Liver (tissue), 9 donors: Measurements from ENCODE around the gene DERA. TPM values are rescaled to one million over a fixed set of nuclear protein-coding genes. Genes with fewer than 3 reads are reported as not detected.
A peak's percentile ranks its signal among the peaks of the same experiment; 100 is the strongest.

Source experiments
- DNase-seq: peaks from one replicate; pipeline ENCODE4 v3.0.0-alpha.2; 2017; ENCODE audit warnings: low spot score
- H3K27ac ChIP-seq, 2 donors: one replicate each; pipeline ENCODE4 v1.7.0; 2013; ENCODE audit warnings: inconsistent platforms in 2 of 2, low read length in 2 of 2, control low read depth in 1 of 2, low read depth in 1 of 2, mild to moderate bottlenecking in 1 of 2
- H3K27me3 ChIP-seq, 4 donors: one replicate each; pipeline versions ENCODE4 v1.6.1 to v1.7.0; 2013; ENCODE audit warnings: low read length in 3 of 4, inconsistent platforms in 1 of 4, mild to moderate bottlenecking in 1 of 4, moderate library complexity in 1 of 4; ENCODE audit not compliant: control insufficient read depth in 4 of 4, insufficient read depth in 4 of 4
- H3K36me3 ChIP-seq, 4 donors: one replicate each; pipeline versions ENCODE4 v1.6.1 to v1.7.0; 2013; ENCODE audit warnings: low read length in 3 of 4, mild to moderate bottlenecking in 3 of 4, low read depth in 1 of 4, moderate library complexity in 1 of 4; ENCODE audit not compliant: control insufficient read depth in 4 of 4, insufficient read depth in 3 of 4
- H3K4me1 ChIP-seq, 4 donors: one replicate each; pipeline versions ENCODE4 v1.6.1 to v1.7.0; 2013; ENCODE audit warnings: low read length in 3 of 4, mild to moderate bottlenecking in 3 of 4, moderate library complexity in 1 of 4; ENCODE audit not compliant: control insufficient read depth in 4 of 4, insufficient read depth in 4 of 4
- H3K4me3 ChIP-seq, 3 donors: one replicate each; pipeline versions ENCODE4 v1.6.1 to v1.7.0; 2013; ENCODE audit warnings: low read length in 3 of 3, control low read depth in 1 of 3, low read depth in 1 of 3, mild to moderate bottlenecking in 1 of 3
- H3K9ac ChIP-seq, 2 donors: one replicate each; pipeline ENCODE4 v1.7.0; 2013; ENCODE audit warnings: low read length in 2 of 2, mild to moderate bottlenecking in 2 of 2, moderate library complexity in 2 of 2, control low read depth in 1 of 2, low read depth in 1 of 2
- H3K9me3 ChIP-seq, 4 donors: one replicate each; pipeline versions ENCODE4 v1.6.1 to v1.7.0; 2013; ENCODE audit warnings: low read length in 3 of 4; ENCODE audit not compliant: control insufficient read depth in 4 of 4
- EGR1 ChIP-seq, 2 donors: IDR thresholded peaks; 2 replicates each; pipeline ENCODE4 v1.6.1; 2016 to 2018; ENCODE audit warnings: antibody characterized with exemption in 2 of 2, low read depth in 2 of 2
- FOXA1 ChIP-seq: IDR thresholded peaks from 2 replicates; pipeline ENCODE4 v1.6.1; 2016; ENCODE audit warnings: antibody characterized with exemption
- FOXA2 ChIP-seq: IDR thresholded peaks from 2 replicates; pipeline ENCODE4 v1.6.1; 2016; ENCODE audit warnings: antibody characterized with exemption
- GABPA ChIP-seq, 2 donors: IDR thresholded peaks in 1 of 2; conservative IDR thresholded peaks in 1 of 2; 2 replicates each; pipeline ENCODE4 v1.6.1; 2016; ENCODE audit warnings: antibody characterized with exemption in 2 of 2, mild to moderate bottlenecking in 1 of 2, moderate library complexity in 1 of 2
- HNF4A ChIP-seq, 2 donors: conservative IDR thresholded peaks; 2 replicates each; pipeline ENCODE4 v1.6.1; 2016; ENCODE audit warnings: antibody characterized with exemption in 2 of 2, mild to moderate bottlenecking in 2 of 2
- HNF4G ChIP-seq: IDR thresholded peaks from 2 replicates; pipeline ENCODE4 v1.6.1; 2016; ENCODE audit warnings: antibody characterized with exemption
- JUND ChIP-seq, 2 donors: IDR thresholded peaks; 2 replicates each; pipeline ENCODE4 v1.6.1; 2016; ENCODE audit warnings: antibody characterized with exemption in 2 of 2
- MAX ChIP-seq: IDR thresholded peaks from 2 replicates; pipeline ENCODE4 v1.6.1; 2016; ENCODE audit warnings: antibody characterized with exemption
- NR2F2 ChIP-seq: IDR thresholded peaks from 2 replicates; pipeline ENCODE4 v1.6.1; 2016; ENCODE audit warnings: antibody characterized with exemption
- RAD21 ChIP-seq, 2 donors: IDR thresholded peaks; 2 replicates each; pipeline ENCODE4 v1.6.1; 2016; ENCODE audit warnings: antibody characterized with exemption in 2 of 2, mild to moderate bottlenecking in 2 of 2
- RXRA ChIP-seq, 2 donors: IDR thresholded peaks; 2 replicates each; pipeline ENCODE4 v1.6.1; 2017 to 2018; ENCODE audit warnings: antibody characterized with exemption in 2 of 2, mild to moderate bottlenecking in 1 of 2
- TAF1 ChIP-seq: conservative IDR thresholded peaks from 2 replicates; pipeline ENCODE4 v1.6.1; 2016; ENCODE audit warnings: antibody characterized with exemption, mild to moderate bottlenecking
- YY1 ChIP-seq: IDR thresholded peaks from 2 replicates; pipeline ENCODE4 v1.6.1; 2016; ENCODE audit warnings: antibody characterized with exemption, mild to moderate bottlenecking
- ZBTB33 ChIP-seq: IDR thresholded peaks from 2 replicates; pipeline ENCODE4 v1.6.1; 2016; ENCODE audit warnings: antibody characterized with exemption
- WGBS: extraction: QIAGEN DNeasy Blood & Tissue Kit; methylation state at CpG from one replicate; pipeline ENCODE4 v1.1.7; 2013; 5-methylcytosine and 5-hydroxymethylcytosine counted together
- polyA plus RNA-seq, 2 donors: library from polyadenylated mRNA; stranded (reverse) in 1 of 2; unstranded in 1 of 2; fragments of 200-250 nt in 1 of 2; fragments of >200 nt in 1 of 2; fragmentation: Nextera tagmentation in 1 of 2; extraction: Ambion mirVana in 1 of 2; gene quantifications; one replicate each; pipeline versions ENCODE4 v1.2.1 to v1.2.3, GENCODE V29; 2013 to 2015
- total RNA-seq, 2 donors: library from RNA; depleted of rRNA; stranded (reverse); fragments of >200 nt; gene quantifications; one replicate each; pipeline ENCODE4 v1.2.3, GENCODE V29; 2014
- TF ChIP-seq, protein P1 (sequence below): IDR thresholded peaks from 2 replicates; pipeline ENCODE4 v1.6.1; 2016; ENCODE audit warnings: antibody characterized with exemption, mild to moderate bottlenecking
- TF ChIP-seq, protein P2 (sequence below): fragments of 150-350 bp; IDR thresholded peaks from 2 replicates; pipeline ENCODE4 v1.5.1; 2017; ENCODE audit warnings: improper control_type of control experiment, low read depth, low read length; ENCODE audit not compliant: missing input control
- TF ChIP-seq, protein P3 (sequence below): IDR thresholded peaks from 2 replicates; pipeline ENCODE4 v1.6.1; 2016; ENCODE audit warnings: antibody characterized with exemption
- donor health status: healthy.
- donor health status: healthy.
- donor health status: healthy.
- donor health status: healthy.
- donor health status: healthy.

The DERA gene
- total and polyA plus RNA-seq, 4 donors = 32.9 to 65.2 (median 52.4) TPM

- no peaks in the 10 kb centered on the region for H3K27me3 ChIP-seq
- DNase-seq = no peak
- H3K36me3 ChIP-seq = peaks cover 0 to 4% (median 0%) of the 10 kb centered on the region in 4 donors
- 66% methylated on average over 1 of the region's 1 CpG for WGBS
- H3K4me3 ChIP-seq = no peak overlapping the region
- peaks cover 0 to 21% (median 18%) of the 10 kb centered on the region in 4 donors for H3K4me1 ChIP-seq
- no peak for TF ChIP-seq NR2F2
- TF ChIP-seq TAF1 = no peak
- no peak for TF ChIP-seq HNF4G
- TF ChIP-seq JUND (IDR thresholded peaks at IDR 0.05) = no peak
- TF ChIP-seq FOXA2 = no peak
- TF ChIP-seq HNF4A (conservative IDR thresholded peaks at IDR 0.05) = no peak
- TF ChIP-seq RAD21 (IDR thresholded peaks at IDR 0.05) = no peak
- TF ChIP-seq GABPA (IDR thresholded peaks at IDR 0.05 in 1 of 2, conservative IDR thresholded peaks at IDR 0.05 in 1 of 2) = no peak
- TF ChIP-seq RXRA (IDR thresholded peaks at IDR 0.05) = no peak
- no peak for TF ChIP-seq YY1
- TF ChIP-seq, protein P1, sequence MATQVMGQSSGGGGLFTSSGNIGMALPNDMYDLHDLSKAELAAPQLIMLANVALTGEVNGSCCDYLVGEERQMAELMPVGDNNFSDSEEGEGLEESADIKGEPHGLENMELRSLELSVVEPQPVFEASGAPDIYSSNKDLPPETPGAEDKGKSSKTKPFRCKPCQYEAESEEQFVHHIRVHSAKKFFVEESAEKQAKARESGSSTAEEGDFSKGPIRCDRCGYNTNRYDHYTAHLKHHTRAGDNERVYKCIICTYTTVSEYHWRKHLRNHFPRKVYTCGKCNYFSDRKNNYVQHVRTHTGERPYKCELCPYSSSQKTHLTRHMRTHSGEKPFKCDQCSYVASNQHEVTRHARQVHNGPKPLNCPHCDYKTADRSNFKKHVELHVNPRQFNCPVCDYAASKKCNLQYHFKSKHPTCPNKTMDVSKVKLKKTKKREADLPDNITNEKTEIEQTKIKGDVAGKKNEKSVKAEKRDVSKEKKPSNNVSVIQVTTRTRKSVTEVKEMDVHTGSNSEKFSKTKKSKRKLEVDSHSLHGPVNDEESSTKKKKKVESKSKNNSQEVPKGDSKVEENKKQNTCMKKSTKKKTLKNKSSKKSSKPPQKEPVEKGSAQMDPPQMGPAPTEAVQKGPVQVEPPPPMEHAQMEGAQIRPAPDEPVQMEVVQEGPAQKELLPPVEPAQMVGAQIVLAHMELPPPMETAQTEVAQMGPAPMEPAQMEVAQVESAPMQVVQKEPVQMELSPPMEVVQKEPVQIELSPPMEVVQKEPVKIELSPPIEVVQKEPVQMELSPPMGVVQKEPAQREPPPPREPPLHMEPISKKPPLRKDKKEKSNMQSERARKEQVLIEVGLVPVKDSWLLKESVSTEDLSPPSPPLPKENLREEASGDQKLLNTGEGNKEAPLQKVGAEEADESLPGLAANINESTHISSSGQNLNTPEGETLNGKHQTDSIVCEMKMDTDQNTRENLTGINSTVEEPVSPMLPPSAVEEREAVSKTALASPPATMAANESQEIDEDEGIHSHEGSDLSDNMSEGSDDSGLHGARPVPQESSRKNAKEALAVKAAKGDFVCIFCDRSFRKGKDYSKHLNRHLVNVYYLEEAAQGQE = no peak
- TF ChIP-seq EGR1 (IDR thresholded peaks at IDR 0.05; ENCODE audit: low read depth in 2 of 2) = no peak
- no peak for TF ChIP-seq ZBTB33
- TF ChIP-seq, protein P2, sequence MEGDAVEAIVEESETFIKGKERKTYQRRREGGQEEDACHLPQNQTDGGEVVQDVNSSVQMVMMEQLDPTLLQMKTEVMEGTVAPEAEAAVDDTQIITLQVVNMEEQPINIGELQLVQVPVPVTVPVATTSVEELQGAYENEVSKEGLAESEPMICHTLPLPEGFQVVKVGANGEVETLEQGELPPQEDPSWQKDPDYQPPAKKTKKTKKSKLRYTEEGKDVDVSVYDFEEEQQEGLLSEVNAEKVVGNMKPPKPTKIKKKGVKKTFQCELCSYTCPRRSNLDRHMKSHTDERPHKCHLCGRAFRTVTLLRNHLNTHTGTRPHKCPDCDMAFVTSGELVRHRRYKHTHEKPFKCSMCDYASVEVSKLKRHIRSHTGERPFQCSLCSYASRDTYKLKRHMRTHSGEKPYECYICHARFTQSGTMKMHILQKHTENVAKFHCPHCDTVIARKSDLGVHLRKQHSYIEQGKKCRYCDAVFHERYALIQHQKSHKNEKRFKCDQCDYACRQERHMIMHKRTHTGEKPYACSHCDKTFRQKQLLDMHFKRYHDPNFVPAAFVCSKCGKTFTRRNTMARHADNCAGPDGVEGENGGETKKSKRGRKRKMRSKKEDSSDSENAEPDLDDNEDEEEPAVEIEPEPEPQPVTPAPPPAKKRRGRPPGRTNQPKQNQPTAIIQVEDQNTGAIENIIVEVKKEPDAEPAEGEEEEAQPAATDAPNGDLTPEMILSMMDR = no peak
- no peak for TF ChIP-seq FOXA1
- no peak for TF ChIP-seq MAX
- TF ChIP-seq, protein P3, sequence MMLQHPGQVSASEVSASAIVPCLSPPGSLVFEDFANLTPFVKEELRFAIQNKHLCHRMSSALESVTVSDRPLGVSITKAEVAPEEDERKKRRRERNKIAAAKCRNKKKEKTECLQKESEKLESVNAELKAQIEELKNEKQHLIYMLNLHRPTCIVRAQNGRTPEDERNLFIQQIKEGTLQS = no peak
- H3K27ac ChIP-seq = no peak overlapping the region
- H3K9me3 ChIP-seq = no peaks in the 10 kb centered on the region
- no peak overlapping the region for H3K9ac ChIP-seq
These were observed 85.8 kb downstream of the DERA start for GRCh38 chr12:15996948-15997347.

- Histone ChIP-seq H3K9me3 (no peaks in the 10 kb centered on the region), H3K9ac (no peak overlapping the region), H3K4me1 (peaks cover 0 to 21% (median 18%) of the 10 kb centered on the region in 4 donors), H3K4me3 (no peak overlapping the region), H3K36me3 (peaks cover 0 to 4% (median 0%) of the 10 kb centered on the region in 4 donors), H3K27ac (peak overlapping the region in 1 of 2 donors; percentile 34), H3K27me3 (no peaks in the 10 kb centered on the region)
- WGBS = 41% methylated on average over 2 of the region's 2 CpGs
- no peak for DNase-seq
- peak; percentile 18 to 21 for TF ChIP-seq HNF4A (conservative IDR thresholded peaks at IDR 0.05)
- no peak for TF ChIP-seq ZBTB33
- no peak for TF ChIP-seq JUND (IDR thresholded peaks at IDR 0.05)
- no peak for TF ChIP-seq EGR1 (IDR thresholded peaks at IDR 0.05; ENCODE audit: low read depth in 2 of 2)
- TF ChIP-seq TAF1 = no peak
- TF ChIP-seq HNF4G = no peak
- no peak for TF ChIP-seq NR2F2
- peak in 1 of 2 donors; percentile 7 for TF ChIP-seq RXRA (IDR thresholded peaks at IDR 0.05)
These were observed 86.8 kb downstream of the DERA start for GRCh38 chr12:15997910-15998309.
